ENCODE measurements around the gene CLCF1.

CLCF1 gene

GRCh38 chr11:67370351-67371076, 2.9 kb downstream of the CLCF1 start:
- H3K79me2 ChIP-seq (ENCODE audit: insufficient read depth, low read length), result peaks cover 4% of the 10 kb centered on the region; the same call in 1 of the 2 replicates
- H3K4me3 ChIP-seq (ENCODE audit: low read length, poor library complexity, severe bottlenecking), result no peak overlapping the region
- H3K27me3 ChIP-seq (ENCODE audit: insufficient read depth, low read length, poor library complexity, severe bottlenecking), result no peaks in the 10 kb centered on the region
- no peak overlapping the region for H2AFZ ChIP-seq (ENCODE audit: low read length)
- H4K20me1 ChIP-seq (ENCODE audit: insufficient read depth, low read length, poor library complexity, severe bottlenecking), result no peaks in the 10 kb centered on the region
- H3K36me3 ChIP-seq (ENCODE audit: insufficient read depth, low read length), result no peaks in the 10 kb centered on the region
- no peak for TF ChIP-seq EZH2phosphoT487 (IDR thresholded peaks at IDR 0.05; ENCODE audit: borderline replicate concordance)
- TF ChIP-seq CTCF (conservative IDR thresholded peaks at IDR 0.05; ENCODE audit: low read length), result no peak
- H3K9me3 ChIP-seq (ENCODE audit: insufficient read depth, low read depth, low read length), result no peaks in the 10 kb centered on the region
- peak overlapping the region; percentile 89 for H3K4me2 ChIP-seq (ENCODE audit: low read depth, low read length, poor library complexity, severe bottlenecking)
- H3F3A ChIP-seq (ENCODE audit: low read depth), result no peaks in the 10 kb centered on the region
- peaks cover 59% of the 10 kb centered on the region for H3K4me1 ChIP-seq (ENCODE audit: insufficient read depth, low read length, poor library complexity, severe bottlenecking)
- H3K9ac ChIP-seq (ENCODE audit: low read depth, low read length, poor library complexity, severe bottlenecking), result no peak overlapping the region
- H3K9me2 ChIP-seq (replicated peaks; ENCODE audit: low read depth, low read length), result no peaks in the 10 kb centered on the region

GRCh38 chr11:67369801-67370284, 3.6 kb downstream of the CLCF1 start:
- no peaks in the 10 kb centered on the region for H3K9me3 ChIP-seq (ENCODE audit: insufficient read depth, low read depth, low read length)
- H3K27me3 ChIP-seq (ENCODE audit: insufficient read depth, low read length, poor library complexity, severe bottlenecking), result no peaks in the 10 kb centered on the region
- TF ChIP-seq CTCF (conservative IDR thresholded peaks at IDR 0.05; ENCODE audit: low read length) (no peak), EZH2phosphoT487 (IDR thresholded peaks at IDR 0.05; ENCODE audit: borderline replicate concordance) (no peak)
- peak overlapping the region; percentile 25 for H3K4me2 ChIP-seq (ENCODE audit: low read depth, low read length, poor library complexity, severe bottlenecking)
- H3K9me2 ChIP-seq (replicated peaks; ENCODE audit: low read depth, low read length), result no peaks in the 10 kb centered on the region
- no peak overlapping the region for H3K4me3 ChIP-seq (ENCODE audit: low read length, poor library complexity, severe bottlenecking)
- peaks cover 4% of the 10 kb centered on the region; the same call in 1 of the 2 replicates for H3K79me2 ChIP-seq (ENCODE audit: insufficient read depth, low read length)
- no peak overlapping the region for H2AFZ ChIP-seq (ENCODE audit: low read length)
- no peaks in the 10 kb centered on the region for H3F3A ChIP-seq (ENCODE audit: low read depth)
- no peaks in the 10 kb centered on the region for H3K36me3 ChIP-seq (ENCODE audit: insufficient read depth, low read length)
- no peaks in the 10 kb centered on the region for H4K20me1 ChIP-seq (ENCODE audit: insufficient read depth, low read length, poor library complexity, severe bottlenecking)
- no peak overlapping the region for H3K9ac ChIP-seq (ENCODE audit: low read depth, low read length, poor library complexity, severe bottlenecking)
- H3K4me1 ChIP-seq (ENCODE audit: insufficient read depth, low read length, poor library complexity, severe bottlenecking), result peaks cover 64% of the 10 kb centered on the region

- H3K79me2 ChIP-seq (ENCODE audit: insufficient read depth, low read length), result peaks cover 4% of the 10 kb centered on the region; the same call in 1 of the 2 replicates
- no peak overlapping the region for H2AFZ ChIP-seq (ENCODE audit: low read length)
- H4K20me1 ChIP-seq (ENCODE audit: insufficient read depth, low read length, poor library complexity, severe bottlenecking), result no peaks in the 10 kb centered on the region
- H3K4me1 ChIP-seq (ENCODE audit: insufficient read depth, low read length, poor library complexity, severe bottlenecking), result peaks cover 64% of the 10 kb centered on the region
- no peaks in the 10 kb centered on the region for H3F3A ChIP-seq (ENCODE audit: low read depth)
- H3K27me3 ChIP-seq (ENCODE audit: insufficient read depth, low read length, poor library complexity, severe bottlenecking), result no peaks in the 10 kb centered on the region
- no peak overlapping the region for H3K4me3 ChIP-seq (ENCODE audit: low read length, poor library complexity, severe bottlenecking)
- H3K9me2 ChIP-seq (replicated peaks; ENCODE audit: low read depth, low read length), result no peaks in the 10 kb centered on the region
- H3K9ac ChIP-seq (ENCODE audit: low read depth, low read length, poor library complexity, severe bottlenecking), result no peak overlapping the region
- H3K4me2 ChIP-seq (ENCODE audit: low read depth, low read length, poor library complexity, severe bottlenecking), result no peak overlapping the region
- no peaks in the 10 kb centered on the region for H3K9me3 ChIP-seq (ENCODE audit: insufficient read depth, low read depth, low read length)
- no peaks in the 10 kb centered on the region for H3K36me3 ChIP-seq (ENCODE audit: insufficient read depth, low read length)
- TF ChIP-seq CTCF (conservative IDR thresholded peaks at IDR 0.05; ENCODE audit: low read length), result no peak
- no peak for TF ChIP-seq EZH2phosphoT487 (IDR thresholded peaks at IDR 0.05; ENCODE audit: borderline replicate concordance)
Measured at GRCh38 chr11:67369275-67369674, 4.1 kb downstream of the CLCF1 start.
